Neural crest cell (in vitro differentiated cells): ENCODE results near the gene ZFAND3. TPM values are rescaled to one million over a fixed set of nuclear protein-coding genes. Genes with fewer than 3 reads are reported as not detected.

ENCODE experiments used
- DNase-seq: peaks from one replicate; pipeline ENCODE4 v3.0.0; 2021; ENCODE audit warnings: low read depth, mixed read lengths, low spot score
- H3K27ac Mint-ChIP-seq: one replicate; pipeline ENCODE4 v1.8.0; 2021; ENCODE audit warnings: mild to moderate bottlenecking, mixed read lengths; ENCODE audit not compliant: unreplicated experiment
- H3K27me3 Mint-ChIP-seq: 2 replicates; pipeline ENCODE4 v1.8.0; 2021; ENCODE audit warnings: low read depth, mild to moderate bottlenecking, mixed read lengths
- H3K36me3 Mint-ChIP-seq: 2 replicates; pipeline ENCODE4 v1.8.0; 2021; ENCODE audit warnings: low read depth, mild to moderate bottlenecking, mixed read lengths
- H3K4me1 Mint-ChIP-seq: 2 replicates; pipeline ENCODE4 v1.8.0; 2021; ENCODE audit warnings: mixed read lengths
- H3K4me3 Mint-ChIP-seq: one replicate; pipeline ENCODE4 v1.8.0; 2021; ENCODE audit warnings: mild to moderate bottlenecking, mixed read lengths
- H3K9me3 Mint-ChIP-seq: 2 replicates; pipeline ENCODE4 v1.8.0; 2021; ENCODE audit warnings: mixed read lengths
- total RNA-seq: library from RNA; stranded (reverse); gene quantifications from 2 replicates; pipeline ENCODE4 v1.2.1, GENCODE V29; 2021
- TF ChIP-seq, protein P1 (sequence below): fragments of 200-600 bp; sonication (generic); conservative IDR thresholded peaks from 2 replicates; pipeline ENCODE4 v1.5.0; 2021; ENCODE audit warnings: antibody characterized with exemption, mild to moderate bottlenecking

The ZFAND3 gene
- total RNA-seq, 1 donor from 2014 or later, result 65.9 TPM

DNA sequence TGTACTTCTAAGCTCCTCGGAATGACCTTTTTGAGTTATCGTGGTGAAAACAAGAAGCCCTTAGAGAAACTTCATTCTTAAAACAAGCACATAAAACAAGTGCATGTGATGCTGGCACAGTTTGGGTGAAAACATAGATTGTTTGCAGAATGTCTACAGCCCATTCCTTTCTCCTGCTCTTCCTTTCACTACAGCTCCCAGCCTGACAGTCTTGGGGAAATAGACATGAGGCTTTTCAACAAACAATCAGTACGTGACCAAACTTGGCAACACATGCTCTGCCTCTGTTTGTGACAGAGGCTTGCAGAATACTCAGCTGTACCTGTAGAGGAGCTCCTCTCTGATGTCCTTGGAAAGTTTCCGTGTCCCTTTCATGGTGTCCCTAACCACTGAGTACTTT lies 321.6 kb downstream of the ZFAND3 start:
- Mint-ChIP-seq H3K27me3 (no peaks in the 10 kb centered on the region), H3K4me1 (peaks cover 27% of the 10 kb centered on the region), H3K36me3 (peaks cover 5% of the 10 kb centered on the region), H3K4me3 (no peak overlapping the region), H3K9me3 (no peaks in the 10 kb centered on the region), H3K27ac (no peak overlapping the region)
- TF ChIP-seq, protein P1, sequence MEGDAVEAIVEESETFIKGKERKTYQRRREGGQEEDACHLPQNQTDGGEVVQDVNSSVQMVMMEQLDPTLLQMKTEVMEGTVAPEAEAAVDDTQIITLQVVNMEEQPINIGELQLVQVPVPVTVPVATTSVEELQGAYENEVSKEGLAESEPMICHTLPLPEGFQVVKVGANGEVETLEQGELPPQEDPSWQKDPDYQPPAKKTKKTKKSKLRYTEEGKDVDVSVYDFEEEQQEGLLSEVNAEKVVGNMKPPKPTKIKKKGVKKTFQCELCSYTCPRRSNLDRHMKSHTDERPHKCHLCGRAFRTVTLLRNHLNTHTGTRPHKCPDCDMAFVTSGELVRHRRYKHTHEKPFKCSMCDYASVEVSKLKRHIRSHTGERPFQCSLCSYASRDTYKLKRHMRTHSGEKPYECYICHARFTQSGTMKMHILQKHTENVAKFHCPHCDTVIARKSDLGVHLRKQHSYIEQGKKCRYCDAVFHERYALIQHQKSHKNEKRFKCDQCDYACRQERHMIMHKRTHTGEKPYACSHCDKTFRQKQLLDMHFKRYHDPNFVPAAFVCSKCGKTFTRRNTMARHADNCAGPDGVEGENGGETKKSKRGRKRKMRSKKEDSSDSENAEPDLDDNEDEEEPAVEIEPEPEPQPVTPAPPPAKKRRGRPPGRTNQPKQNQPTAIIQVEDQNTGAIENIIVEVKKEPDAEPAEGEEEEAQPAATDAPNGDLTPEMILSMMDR, result no peak
- no peak for DNase-seq

DNA sequence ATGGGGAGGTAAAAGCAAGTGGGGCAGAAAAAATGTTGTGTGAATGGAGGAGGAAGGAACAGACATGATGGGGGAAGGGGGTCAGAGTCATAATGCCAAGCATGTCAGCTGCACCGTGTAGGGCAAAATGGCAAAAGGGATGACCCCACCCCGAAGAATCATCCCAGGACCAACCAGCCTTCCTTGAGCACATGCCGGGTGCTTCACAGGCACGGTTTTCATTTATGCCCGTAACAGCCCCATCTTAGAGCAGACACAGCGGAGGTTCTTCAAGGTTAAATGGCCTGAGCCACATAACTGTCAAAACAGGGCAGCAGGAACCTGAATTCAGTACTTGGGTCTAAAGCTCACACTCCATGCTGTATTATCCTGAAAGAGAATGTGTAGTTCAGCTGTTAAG lies 322.2 kb downstream of the ZFAND3 start:
- Mint-ChIP-seq H3K36me3 (peaks cover 5% of the 10 kb centered on the region), H3K27me3 (no peaks in the 10 kb centered on the region), H3K4me3 (no peak overlapping the region), H3K4me1 (peaks cover 25% of the 10 kb centered on the region), H3K27ac (no peak overlapping the region), H3K9me3 (no peaks in the 10 kb centered on the region)
- TF ChIP-seq, protein P1, result no peak
- no peak for DNase-seq

DNA sequence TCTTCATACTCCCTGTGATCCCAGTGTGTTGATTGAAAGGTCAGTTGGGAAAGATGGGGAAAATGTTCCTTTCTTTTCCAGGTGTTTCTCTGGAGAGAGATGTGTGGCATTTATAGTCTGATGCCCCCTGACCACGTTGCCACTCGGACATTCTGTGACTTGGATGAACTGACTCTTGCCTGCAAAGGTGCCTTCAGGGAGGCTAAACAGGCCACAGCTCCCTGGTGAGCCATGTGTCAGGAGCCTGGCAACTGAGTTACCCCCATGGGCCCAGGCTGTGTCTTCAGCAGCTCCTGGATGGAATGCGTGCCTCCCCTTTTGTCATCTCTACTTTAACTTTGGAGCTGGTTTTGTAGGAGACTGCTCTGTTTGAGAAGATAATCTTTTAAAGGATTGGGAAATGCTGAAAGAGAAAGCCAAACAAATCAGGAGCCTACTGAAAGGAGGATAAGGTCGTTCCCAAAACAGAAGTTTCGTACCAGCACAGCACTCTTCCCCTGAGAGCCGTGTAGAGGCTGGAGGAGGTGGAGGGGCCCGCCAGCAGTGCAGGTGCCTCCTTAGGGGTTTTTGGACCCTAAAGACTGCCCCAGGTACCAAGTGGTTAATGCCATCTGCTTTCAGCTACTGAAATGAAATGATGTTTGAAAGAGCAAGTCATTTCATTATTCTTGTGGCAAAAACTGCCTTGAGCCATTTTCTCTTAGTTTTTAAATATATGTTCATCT lies 322.8 kb downstream of the ZFAND3 start:
- peaks cover 4% of the 10 kb centered on the region for H3K36me3 Mint-ChIP-seq
- H3K4me1 Mint-ChIP-seq, result peaks cover 21% of the 10 kb centered on the region
- no peak for DNase-seq
- H3K27ac Mint-ChIP-seq, result no peak overlapping the region
- H3K4me3 Mint-ChIP-seq, result no peak overlapping the region
- H3K27me3 Mint-ChIP-seq, result no peaks in the 10 kb centered on the region
- TF ChIP-seq, protein P1, result no peak
- no peaks in the 10 kb centered on the region for H3K9me3 Mint-ChIP-seq

DNA sequence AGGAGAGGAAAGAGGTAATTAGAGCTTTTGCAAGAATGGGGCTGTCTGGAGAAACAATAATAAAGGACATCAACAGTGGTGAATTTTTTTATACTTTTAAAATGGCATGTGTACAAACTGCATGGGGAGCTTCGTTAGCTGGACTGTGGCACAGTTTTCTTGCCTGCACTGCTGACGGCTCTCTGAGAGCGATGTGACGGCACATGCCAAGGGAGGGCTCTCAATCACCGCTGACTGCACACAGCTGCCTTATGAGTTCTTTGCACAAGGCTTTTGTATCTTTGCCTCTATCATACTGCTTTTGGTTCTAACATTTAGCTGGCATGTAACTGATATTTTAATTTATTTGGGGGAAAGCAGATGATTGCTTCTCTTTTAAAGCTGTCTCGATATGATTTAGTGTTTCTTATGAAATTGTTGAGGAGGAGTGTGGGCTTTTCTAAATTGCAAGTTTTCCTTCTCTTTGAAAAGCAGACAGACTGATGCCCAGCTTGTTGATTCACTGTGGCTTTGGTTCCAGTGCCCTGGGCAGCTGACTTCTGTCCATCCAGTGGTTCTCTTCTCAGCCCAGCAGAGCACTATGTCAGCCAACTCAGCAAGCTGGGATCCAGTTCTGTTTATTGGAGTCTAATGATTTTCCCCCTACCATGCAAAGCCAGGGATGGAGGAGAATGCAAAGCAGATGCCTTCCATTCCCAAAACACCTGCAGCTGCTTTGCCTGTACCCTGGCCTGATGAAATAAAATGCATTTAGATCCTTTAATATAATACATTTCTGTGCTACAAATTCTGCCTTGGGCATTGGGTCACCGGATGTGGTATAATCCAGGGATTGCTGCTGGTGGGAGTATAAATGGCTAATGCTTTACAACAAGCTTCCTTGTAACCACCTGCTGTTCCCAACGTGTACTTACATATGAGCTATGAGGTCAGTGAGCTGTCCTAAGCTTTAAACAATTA lies 323.9 kb downstream of the ZFAND3 start:
- DNase-seq, result no peak
- Mint-ChIP-seq H3K36me3 (no peaks in the 10 kb centered on the region), H3K9me3 (no peaks in the 10 kb centered on the region), H3K4me3 (peak overlapping the region; percentile 9), H3K4me1 (peaks cover 21% of the 10 kb centered on the region), H3K27me3 (no peaks in the 10 kb centered on the region), H3K27ac (peak overlapping the region; percentile 81)
- TF ChIP-seq, protein P1, result no peak

DNA sequence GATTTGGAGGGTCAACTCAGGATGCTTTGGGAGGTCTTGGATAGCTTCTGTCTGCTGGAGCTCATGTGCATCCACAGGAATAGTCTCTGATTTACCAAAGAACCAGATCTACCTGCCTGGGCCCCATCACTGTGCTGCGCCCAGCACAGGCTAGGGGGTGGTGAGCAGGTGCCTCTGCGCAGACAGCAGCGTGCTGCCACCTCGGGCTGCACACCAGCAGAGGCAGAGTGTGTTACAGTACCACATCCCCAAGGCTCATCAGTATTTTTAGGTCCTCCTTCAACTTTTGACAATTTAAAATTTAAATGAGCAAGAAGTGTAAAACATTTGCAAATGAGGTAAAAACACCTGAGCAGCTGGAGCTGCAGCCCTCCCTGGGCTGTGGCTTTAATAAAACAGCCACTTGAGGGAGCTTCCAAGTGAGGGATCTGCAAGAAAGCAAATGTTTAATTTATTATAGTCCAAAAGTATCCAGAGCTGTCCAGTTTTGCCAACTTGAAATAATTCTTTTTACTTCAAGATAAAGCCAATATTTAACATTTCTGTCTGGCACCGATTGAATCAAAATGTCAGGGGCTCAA lies 324.9 kb downstream of the ZFAND3 start:
- H3K4me3 Mint-ChIP-seq, result no peak overlapping the region
- no peaks in the 10 kb centered on the region for H3K27me3 Mint-ChIP-seq
- peaks cover 27% of the 10 kb centered on the region for H3K4me1 Mint-ChIP-seq
- DNase-seq, result no peak
- H3K36me3 Mint-ChIP-seq, result no peaks in the 10 kb centered on the region
- TF ChIP-seq, protein P1, result no peak
- H3K27ac Mint-ChIP-seq, result no peak overlapping the region
- H3K9me3 Mint-ChIP-seq, result no peaks in the 10 kb centered on the region
